NT2/D1 (cell line): ENCODE data around the gene FKBP4.

ENCODE experiments used
- SUZ12 ChIP-seq: IDR thresholded peaks from 2 replicates; pipeline ENCODE4 v1.6.1; 2011; ENCODE audit not compliant: insufficient read length, insufficient read depth; ENCODE audit errors: extremely low read depth
- YY1 ChIP-seq: IDR thresholded peaks from 2 replicates; pipeline ENCODE4 v1.6.1; 2011; ENCODE audit not compliant: insufficient read length, insufficient read depth
- ZNF274 ChIP-seq: IDR thresholded peaks from 2 replicates; pipeline ENCODE4 v1.6.1; 2011; ENCODE audit warnings: mild to moderate bottlenecking, low read depth, low read length

DNA sequence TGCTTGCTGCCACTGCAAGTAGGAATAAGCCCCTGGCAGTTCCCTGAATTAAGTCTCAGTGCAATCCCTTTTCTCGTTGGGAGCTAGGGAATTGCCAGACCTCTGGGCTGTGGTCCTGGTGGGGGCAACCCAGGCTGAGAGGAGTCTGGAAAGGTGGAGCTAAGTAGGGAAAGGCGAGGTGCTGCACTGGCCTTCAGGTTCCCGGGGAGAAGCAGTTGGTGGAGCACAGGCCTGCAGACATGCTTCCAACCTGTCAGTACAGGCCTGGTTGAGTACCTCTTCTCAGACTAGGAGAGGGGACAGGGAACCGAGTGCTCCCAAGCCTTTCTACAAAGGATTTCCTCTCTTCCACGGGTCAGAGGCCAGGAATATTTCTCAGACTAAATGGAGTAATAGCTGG is 38.6 kb downstream of the FKBP4 start:
- no peak for TF ChIP-seq ZNF274
- TF ChIP-seq YY1 = no peak
- no peak for TF ChIP-seq SUZ12
